Measurements from ENCODE around the gene FSHB.
"Not testable (repeated sequence)": the region's sequence is repeated elsewhere in the genome, so short reads cannot be mapped to it uniquely, and the experiment has no call there.

Gene FSHB

DNA sequence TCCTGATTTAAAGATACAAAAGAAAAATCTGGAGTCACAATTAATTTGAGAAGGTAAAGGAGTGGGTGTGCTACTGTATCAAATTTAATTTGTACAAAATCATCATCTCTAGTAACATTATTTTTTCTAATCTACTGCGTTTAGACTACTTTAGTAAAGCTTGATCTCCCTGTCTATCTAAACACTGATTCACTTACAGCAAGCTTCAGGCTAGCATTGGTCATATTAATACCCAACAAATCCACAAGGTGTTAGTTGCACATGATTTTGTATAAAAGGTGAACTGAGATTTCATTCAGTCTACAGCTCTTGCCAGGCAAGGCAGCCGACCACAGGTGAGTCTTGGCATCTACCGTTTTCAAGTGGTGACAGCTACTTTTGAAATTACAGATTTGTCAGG, at the start of gene FSHB:
TSS of gene FSHB (plus strand) at position 301 of the 400 bp plus-strand sequence. CDS start 889 bp downstream, outside the sequence.
- DNase-seq (ENCODE audit: low read depth): no peak

DNA sequence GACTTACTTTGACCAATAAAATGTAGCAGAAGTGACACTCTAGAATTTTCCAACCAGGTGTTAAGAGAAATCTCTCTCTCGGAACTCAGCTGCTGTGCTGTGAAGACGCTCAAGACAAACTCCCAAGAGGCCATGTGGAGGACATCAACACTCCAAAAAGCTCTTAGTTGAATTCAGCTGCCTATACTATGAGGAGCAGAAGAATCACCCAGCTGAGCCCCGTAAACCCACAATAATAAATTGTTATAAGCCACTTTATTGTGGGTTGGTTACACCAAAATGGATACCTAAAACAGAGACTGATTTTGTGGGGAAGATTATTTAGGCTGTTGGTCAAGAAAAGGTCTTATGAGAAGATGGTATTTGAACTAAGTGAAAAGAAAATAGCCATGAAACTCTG, 44.1 kb upstream of the FSHB start:
- DNase-seq (ENCODE audit: low read depth): no peak

DNA sequence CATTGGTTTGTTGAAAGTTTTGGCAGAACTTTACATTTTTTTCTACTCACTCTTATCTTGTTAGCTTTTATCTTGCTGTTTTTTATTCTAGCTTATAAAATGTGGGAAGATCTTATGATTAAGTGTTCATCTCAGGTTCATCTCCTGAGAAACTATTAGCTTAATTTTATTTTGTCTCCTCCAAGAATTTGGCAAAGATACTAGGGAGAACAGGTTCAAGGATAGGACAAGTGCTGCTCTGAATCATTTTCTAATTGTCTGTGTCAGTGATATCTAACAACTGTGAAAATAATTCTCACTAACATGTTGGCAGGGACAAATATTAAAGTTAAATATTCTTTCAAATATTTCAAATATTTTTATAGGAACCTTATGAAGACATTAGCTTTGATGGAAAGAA, 38.2 kb upstream of the FSHB start:
- no peak for DNase-seq (ENCODE audit: low read depth)

DNA sequence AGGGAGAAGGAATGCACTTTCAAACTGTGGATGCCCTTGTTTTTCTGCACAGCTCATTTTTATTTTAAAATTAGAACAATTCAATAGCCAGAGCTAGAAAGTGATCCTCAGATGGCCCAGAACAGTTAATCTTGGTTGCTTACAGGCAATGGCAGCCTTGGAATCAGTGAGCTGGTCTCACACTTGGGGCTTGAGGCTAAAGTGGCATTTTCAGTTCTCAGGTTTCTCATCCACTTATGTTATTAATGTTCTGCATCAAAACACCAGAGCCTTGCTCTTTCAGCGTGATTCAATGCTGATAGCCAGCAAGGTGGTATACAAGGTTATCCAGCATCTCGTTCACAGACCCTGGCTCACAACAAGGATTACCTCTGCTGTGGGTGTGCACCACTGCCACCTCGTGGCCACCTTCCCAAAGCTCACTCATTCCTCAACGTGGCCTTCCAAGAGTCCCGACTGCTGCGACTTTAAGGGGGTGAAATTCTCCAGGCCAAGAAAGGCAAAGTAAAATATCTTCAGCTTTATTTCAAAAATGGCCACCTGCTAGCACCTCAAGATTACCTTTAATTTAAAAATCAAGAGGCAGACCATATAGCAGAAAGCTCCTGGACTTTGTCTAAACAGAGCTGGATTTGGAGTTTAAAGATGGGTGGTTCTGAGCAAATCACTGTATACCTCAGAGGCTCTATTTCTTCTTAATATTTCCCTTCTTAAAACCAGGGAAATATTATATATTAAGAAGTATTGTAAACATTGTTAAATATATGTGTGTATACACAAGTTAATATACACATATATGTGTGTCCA, 34.2 kb upstream of the FSHB start:
- DNase-seq (ENCODE audit: low read depth): peak; percentile 13

DNA sequence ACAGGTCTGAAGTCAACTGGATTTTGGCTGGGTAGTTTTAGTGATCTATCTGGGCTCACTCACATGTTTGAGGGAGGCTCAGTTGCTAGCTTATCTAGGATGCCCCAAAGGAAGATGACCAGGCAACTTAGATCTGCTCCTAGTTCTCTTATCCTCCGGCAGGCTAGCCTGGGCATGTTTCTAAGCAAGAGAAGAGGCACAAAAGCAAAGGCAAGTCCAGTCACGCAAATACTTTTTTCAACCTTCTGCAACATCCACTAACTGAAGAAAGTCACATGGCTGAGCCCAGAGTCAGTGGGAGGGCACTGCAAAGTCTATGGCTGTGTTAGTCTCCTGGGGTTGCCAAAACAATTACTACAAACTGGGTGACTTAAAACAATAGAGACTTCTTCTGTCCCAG, 32.9 kb upstream of the FSHB start:
- DNase-seq (ENCODE audit: low read depth): no peak

DNA sequence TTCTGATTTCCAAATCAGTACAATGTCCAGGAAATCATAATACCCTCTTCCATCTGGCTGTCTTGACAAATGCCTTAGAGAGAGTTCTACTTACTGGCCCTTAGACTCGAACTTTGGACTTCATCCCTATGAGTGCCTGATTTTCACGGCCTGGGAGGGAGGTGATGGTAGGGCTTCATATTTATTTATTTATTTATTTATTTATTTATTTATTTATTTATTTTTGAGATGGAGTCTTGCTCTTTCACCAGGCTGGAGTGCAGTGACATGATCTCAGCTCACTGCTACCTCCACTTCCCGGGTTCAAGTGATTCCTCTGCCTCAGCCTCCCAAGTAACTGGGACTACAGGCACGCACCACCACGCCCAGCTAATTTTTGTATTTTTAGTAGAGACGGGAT, 27.8 kb upstream of the FSHB start:
- not testable (repeated sequence) for DNase-seq (ENCODE audit: low read depth)

DNA sequence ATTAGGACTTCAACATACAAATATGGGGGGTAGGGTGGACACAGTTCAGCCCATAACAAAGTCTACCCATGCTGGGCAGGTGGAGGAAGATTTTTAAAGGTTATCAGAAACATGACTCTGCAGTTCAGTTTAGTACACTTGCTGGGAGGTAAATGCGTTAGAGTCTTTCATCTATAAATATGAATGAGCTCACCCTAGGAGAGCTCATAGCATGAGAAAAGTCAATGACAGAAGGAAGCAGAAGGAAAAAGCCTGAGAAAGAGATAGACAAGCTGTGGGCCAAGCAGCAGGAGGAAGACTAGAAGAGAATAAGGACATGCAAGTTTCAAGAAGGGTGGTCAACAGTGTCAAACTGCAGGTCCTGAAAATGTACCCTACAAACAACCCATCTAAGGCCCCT, 27.0 kb upstream of the FSHB start:
- DNase-seq (ENCODE audit: low read depth): no peak

DNA sequence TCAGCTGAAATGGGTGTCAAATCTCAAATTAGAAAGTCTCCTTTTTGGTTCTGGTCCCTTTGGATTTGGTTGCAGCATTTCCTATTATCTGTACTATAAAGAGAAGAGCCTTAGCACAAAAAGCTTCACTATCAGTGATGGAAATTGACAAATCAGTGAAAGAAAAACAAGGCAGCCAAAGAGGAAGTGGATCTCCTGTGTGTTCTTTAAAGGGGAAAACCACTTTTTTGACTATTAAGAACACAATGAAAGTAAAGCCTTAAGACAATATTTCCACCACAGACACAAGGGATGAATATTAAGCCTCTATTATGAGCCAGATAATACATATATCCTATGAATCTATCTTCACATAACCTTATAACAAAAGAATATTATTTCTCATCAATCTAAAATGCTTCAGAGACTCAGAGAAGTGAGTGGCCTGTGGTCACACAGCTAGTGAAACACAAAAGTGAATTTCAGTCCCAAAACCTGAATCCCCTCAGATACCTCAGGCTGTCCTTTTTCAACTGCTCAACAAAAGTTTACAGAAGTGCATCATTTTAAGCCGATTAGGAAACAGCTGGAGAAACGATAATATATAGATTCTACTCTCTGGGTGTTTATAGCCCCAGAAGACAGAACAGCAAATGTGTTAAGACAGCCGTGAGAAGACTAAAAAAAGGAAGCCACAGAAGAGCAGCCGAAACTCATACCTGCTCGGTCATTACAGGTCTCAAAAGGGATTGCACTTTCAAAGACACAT, 24.4 kb upstream of the FSHB start:
- DNase-seq (ENCODE audit: low read depth): no peak

DNA sequence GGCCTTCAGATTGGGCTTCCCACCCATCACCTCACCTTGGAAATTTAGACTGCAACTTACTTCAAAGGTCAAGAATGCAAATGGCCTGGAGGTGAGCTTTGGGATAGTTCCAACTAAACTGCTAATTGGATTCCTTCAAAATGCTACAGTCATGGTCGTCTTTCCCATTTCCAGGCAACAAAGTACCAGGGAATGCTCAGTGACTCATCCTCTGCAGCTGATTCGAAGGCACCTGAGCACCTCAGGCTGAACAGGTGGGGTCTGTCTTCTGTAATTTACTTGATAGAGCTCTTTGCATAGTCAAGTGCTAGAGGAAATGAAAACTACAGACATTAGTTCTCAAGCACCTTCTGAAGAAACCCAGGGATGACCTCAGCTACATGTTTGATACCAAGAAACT, 20.5 kb upstream of the FSHB start:
- no peak for DNase-seq (ENCODE audit: low read depth)

DNA sequence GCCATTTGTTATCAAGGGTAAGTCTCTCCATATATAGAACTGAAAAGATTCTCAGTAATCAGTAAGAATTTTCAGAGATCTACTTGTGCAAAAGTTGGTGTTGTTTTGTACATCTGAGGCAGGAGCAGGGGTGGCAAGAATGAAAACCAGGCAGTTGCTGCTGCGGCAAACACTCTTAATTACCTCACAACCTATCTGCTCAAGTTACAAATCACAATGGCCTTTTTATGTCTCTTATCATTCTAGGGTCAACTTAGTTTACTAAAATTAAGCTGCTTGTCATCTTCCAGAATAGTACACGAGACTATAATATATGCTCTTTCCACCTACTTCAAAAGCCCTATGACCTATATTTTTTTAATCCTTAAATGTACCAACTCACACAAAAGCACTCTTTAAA, 14.3 kb upstream of the FSHB start:
- DNase-seq (ENCODE audit: low read depth): no peak

DNA sequence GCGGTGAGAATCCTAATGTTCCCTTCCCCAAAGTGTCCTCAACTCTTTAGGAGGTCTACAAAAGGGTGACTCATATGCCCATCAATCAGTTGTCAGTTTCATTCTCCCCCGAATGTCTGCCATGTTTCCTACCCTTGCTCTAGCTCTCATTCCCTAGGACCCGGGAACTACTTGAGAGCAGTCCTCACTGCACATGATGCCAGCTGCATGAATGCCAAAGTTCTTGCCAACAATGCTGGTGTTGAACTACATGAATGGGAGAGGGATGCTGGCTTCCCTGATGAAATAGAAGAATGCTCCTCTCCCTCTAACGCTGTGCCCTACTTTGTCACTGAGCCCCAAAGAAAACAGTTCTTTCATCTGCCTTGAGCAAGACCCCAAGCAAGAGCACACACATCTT, 12.5 kb upstream of the FSHB start:
- DNase-seq (ENCODE audit: low read depth): no peak

DNA sequence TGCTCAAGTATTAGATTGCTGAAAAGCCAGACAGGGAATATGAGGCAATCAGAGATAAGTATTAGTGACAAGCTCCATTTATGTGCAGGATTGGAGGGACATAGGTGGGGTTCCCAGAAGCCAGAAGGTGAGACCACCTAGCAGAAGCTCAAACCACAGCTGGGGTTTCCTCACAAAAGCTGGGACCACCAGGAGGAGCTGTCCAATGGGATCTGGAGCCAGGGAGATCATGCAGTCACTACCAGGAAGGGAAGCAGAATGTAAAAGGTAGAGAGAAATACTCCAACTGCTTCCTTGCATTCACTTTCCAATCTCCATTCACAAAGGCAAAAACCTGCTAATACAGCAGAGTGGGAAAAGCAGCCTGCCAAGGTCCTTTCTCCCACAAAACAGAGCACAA, 5.2 kb upstream of the FSHB start:
- DNase-seq (ENCODE audit: low read depth): no peak

DNA sequence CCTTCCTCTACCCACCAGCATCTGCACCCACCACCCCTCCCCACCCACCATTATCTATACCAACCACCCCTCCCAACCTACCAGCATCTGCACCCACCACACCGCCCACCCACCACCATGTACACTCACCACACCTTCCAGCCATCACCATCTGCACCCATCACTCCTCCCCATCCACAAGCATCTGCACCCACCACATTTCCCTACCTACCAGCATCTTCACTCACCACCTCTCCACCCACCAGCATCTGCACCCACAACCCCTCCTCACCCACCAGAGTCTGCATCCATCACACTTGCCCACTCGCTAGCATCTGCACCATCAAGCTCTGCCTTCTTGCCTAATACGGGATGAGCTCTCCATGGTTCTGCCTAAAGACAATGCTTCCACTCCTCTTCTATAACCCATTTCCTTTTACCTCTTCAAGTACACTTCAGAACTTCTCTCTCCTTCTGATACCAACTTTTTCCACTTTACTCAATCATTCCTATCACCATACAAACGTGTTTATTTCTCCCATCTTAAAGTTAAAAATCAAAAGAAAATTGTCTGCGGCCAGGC, 2.4 kb upstream of the FSHB start:
- DNase-seq (ENCODE audit: low read depth): no peak

DNA sequence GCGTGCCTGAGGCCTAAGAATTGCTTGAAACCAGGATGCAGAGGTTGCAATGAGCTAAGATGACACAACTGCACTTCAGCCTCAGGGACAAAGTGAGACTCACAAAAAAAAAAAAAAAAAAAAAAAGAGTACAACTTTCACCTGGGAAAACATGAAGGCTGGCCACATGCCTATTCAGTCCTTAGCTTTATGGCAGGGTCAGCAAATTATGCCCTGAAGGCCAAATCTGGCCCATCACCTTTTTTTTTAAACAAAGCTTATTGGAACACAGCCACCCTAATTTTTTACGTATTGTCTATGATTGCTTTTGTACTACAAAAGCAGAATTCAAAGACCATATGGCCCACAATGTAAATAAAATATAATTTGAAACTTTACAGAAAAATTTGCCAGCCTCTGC, 8.2 kb downstream of the FSHB start:
- no peak for DNase-seq (ENCODE audit: low read depth)

DNA sequence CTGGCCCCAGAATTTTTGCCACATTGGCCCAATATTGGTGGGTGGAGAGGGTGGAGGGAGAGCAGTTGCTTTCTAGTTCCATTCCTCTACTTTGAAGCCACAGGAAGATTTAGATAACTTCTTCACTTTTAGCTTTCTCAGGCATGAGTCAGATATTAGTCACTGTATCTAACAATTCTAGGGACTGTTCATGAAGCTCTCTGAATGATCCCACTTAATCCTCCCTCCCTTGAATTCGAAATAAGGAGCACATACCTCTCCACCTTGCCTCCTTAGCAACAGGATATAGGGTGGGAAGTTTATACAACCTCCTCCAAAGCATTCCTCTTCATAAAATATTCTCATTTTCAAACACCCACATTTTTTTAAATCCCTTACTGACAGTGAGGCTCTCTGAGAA, 13.5 kb downstream of the FSHB start:
- DNase-seq (ENCODE audit: low read depth): no peak

DNA sequence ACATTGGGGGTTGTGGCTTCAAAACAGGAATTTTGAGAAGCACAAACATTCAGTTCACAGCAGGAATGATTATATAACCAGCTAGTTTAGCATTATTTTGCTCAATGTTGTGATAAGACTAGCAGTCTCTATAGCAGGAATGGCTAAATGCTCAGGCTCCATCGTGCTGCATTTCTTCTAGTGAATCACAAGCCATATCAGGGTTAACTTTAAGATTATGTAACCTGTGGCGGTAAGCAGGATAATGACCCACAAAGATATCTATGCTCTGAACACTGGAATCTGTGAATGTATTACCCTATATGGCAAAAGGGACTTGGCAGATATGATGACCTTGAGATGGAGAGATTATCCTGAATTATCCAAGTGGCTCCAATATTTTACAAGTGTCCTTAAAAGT, 14.8 kb downstream of the FSHB start:
- DNase-seq (ENCODE audit: low read depth): no peak

DNA sequence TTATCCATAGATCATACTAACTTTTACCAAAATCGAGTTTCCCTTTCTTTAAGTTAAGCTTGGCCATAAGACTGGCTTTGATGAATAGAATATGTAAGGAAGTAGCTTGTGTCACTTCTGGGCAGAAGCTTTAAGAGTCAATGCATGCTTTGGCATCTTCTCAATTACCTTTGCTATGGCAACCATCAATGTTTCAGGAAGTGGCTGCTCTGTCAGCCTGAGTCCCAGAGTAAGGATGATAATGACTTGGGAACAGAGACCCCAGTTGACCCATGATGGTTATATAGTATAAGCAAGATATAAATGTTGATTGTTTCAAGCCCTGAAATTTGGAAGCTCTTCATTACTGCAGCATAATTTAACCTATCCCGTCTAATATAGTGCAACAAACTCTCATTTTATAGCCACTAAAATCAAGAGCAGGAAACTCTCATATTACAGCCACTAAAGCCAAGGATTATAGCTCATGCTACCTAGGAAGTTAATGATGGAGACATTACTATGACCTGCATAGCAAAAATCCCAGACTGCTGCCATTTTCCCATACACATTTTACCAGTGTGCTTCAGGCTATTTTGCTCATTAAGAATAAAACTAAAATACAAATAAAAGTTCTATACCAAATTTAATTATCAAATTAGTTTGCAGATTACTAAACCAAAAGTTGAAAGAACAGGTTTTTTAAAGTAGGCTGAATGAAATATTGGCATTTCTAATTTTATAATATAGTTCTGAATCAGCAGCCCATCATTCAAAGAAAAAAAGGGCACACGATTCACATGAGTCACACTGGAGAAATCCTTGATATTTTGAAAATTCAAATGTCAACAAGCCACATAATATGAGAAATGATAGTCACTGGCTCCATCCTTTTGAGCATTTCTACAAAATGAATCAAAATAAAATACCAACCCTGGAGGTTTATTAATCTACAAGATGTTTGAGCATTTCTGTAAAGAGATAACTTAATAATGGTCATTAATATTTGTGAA, 23.8 kb downstream of the FSHB start:
- DNase-seq (ENCODE audit: low read depth): no peak

DNA sequence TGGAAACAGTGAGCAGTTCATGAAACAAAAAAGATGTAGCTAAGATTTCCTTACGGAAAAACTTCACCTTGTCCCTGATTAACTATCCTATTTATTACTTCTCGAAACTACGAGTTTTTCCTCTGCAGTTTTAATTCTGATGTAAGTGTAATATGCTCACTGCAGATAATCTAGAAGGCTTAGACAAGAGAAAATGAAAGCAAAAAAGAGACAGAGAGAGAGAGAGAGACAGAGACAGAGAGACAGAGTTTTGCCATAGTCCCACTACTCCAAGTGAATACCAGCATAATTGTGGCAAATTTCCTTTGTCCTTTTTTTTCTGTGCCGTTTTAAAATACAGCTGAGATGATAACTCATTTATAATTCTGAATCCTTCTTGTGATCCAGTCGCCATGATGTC, 24.8 kb downstream of the FSHB start:
- DNase-seq (ENCODE audit: low read depth): no peak

DNA sequence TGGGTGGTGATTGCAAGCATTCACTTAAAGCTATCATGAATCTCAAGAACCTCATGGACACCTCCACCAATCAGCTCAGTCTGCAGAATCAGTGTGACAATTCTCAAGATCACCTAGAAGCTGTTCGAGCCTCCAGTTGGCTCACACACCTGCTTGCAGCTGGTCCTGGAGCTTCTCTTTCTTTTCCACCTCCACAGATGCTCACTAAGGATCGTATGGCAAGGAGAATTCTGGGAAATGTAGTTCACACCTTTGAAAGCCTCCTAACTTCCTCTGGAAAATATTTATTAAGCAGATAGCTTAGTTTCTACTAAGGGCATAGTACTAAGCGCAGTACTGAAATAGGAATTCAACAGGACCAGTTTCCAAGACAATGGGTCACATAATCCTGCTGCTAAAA, 26.2 kb downstream of the FSHB start:
- DNase-seq (ENCODE audit: low read depth): no peak

DNA sequence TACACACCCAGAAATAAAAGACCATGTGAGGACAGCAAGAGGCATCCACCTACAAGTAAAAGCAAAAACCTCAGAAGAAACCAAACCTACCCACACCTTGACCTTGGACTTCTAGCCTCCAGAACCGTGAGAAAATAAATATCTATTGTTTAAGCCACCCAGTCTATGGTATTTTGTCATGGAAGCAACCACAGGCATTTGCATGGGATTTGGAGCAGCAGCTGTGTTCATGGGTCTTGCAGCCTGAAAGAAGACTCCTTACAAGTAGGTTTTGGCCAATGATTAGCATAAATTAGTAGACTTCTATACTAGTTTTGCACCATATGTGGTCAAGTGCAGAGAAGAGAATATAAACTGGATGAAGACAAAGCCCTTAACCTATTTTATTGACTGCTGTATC, 27.9 kb downstream of the FSHB start:
- DNase-seq (ENCODE audit: low read depth): no peak

DNA sequence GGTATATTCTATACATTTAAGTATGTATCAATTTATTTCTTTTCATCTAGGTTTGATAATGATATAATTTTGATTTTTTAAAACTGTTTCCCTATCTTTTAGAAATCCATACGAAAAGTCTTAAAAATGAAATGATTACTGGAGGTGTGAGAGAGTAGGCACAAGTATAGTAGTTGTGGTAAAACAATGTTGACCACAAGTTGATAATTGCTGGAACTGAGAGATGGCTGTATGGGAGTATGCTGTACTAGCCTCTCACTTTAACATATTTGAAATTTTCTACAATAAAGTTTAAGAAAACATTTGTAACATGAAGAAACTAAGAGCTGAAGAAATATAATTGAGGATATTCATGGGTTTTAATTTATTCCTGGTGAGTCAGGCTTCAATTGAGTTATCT, 30.0 kb downstream of the FSHB start:
- DNase-seq (ENCODE audit: low read depth): no peak

DNA sequence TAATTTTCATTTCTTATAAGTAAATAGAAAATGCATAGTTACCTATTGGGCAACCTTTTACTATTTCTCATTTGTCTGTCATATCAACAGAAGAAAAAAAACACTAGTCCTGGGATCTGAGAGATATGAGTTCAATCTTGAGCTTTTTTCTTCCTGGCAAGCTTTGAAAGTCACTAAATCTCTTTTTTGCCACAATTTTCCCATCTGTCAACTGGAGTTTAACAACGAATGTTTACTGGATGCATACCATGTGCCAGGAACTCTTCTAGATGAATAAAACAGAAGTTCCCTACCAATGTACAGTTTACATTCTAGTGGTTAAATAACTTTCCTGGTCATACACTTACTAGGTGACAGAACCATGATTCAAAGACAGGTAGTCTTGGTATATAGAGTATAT, 31.0 kb downstream of the FSHB start:
- DNase-seq (ENCODE audit: low read depth): no peak
